AG20443 (cell line): ENCODE measurements around the gene LYRM2.
"Not testable (repeated sequence)": the region's sequence is repeated elsewhere in the genome, so short reads cannot be mapped to it uniquely, and the experiment has no call there.

Source experiments
- DNase-seq: peaks from one replicate; pipeline ENCODE4 v3.0.0; 2012; ENCODE audit warnings: low spot score, mixed read lengths

Gene LYRM2

GRCh38 chr6:89644864-89645263 lies 6.3 kb upstream of the LYRM2 start:
- no peak for DNase-seq

- DNase-seq = no peak
These were observed 4.9 kb upstream of the LYRM2 start for GRCh38 chr6:89643406-89643805.

GRCh38 chr6:89642956-89643355 lies 4.4 kb upstream of the LYRM2 start:
- DNase-seq = no peak

DNA sequence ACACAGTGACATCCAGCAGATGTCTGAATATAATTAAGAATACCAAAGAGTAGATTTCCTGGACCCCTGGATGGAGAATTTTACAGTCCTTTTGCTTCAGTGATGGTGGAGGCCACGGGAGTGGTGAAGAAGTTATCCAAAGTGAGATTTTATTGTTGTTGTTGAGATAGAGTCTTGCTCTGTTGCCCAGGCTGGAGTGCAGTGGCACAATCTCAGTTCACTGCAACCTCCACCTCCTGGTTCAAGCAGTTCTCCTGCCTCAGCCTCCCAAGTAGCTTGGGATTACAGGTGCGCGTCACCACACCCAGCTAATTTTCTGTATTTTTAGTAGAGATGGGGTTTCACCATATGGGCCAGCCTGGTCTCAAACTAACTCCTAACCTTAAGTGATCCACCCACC lies 3.0 kb upstream of the LYRM2 start:
- not testable (repeated sequence) for DNase-seq

GRCh38 chr6:89640804-89641203 lies 2.3 kb upstream of the LYRM2 start:
- DNase-seq = no peak

- DNase-seq = no peak
These were observed 607 bp downstream of the LYRM2 start for GRCh38 chr6:89637960-89638319.

DNA sequence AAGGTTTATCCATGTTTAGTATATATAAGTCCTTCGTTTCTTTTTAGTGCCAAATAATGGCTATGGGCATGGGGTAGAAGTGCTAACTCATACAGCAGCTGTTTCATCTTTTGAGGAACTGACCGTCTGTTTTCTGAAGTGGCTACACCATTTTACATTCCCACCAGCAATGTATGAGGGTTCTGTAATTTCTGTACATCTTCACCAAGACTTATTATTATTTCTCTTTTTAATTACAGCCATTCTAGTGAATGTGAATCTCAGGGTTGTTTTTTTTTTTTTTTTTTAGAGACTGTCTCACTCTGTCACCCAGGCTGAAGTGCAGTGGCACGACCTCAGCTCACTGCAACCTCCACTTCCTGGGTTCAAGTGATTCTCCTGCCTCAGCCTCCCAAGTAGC lies 2.1 kb downstream of the LYRM2 start:
- not testable (repeated sequence) for DNase-seq

- DNase-seq = no peak
These were observed 8.1 kb downstream of the LYRM2 start for GRCh38 chr6:89630488-89630887.

- no peak for DNase-seq
These were observed 14.8 kb downstream of the LYRM2 start for GRCh38 chr6:89623749-89624148.

GRCh38 chr6:89619567-89619966 lies 19.0 kb downstream of the LYRM2 start:
- no peak for DNase-seq

DNA sequence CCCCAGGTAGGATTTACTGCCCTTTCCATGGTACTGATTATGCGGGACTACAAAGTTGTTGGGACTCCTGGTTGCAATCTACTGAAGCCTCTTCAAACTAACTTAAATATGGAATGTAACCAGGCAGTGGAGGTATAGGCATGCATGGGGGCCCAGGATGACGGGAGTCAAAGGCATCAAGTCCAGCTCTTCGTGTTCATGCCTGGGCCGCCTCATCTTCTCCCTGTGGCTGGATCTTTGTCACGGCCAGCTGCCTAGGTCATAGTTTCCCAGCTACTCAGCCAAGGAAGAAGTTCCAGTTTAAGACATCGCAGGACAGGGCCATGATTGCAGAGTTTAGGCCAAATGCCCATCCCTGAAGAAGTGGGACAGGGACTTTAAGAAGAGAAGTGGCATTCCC lies 20.5 kb downstream of the LYRM2 start:
- no peak for DNase-seq

GRCh38 chr6:89616531-89616930 lies 22.0 kb downstream of the LYRM2 start:
- no peak for DNase-seq

GRCh38 chr6:89615882-89616281 lies 22.7 kb downstream of the LYRM2 start:
- no peak for DNase-seq

- no peak for DNase-seq
These were observed 24.8 kb downstream of the LYRM2 start for GRCh38 chr6:89613790-89614189.

GRCh38 chr6:89612121-89612520 lies 26.4 kb downstream of the LYRM2 start:
- no peak for DNase-seq

DNA sequence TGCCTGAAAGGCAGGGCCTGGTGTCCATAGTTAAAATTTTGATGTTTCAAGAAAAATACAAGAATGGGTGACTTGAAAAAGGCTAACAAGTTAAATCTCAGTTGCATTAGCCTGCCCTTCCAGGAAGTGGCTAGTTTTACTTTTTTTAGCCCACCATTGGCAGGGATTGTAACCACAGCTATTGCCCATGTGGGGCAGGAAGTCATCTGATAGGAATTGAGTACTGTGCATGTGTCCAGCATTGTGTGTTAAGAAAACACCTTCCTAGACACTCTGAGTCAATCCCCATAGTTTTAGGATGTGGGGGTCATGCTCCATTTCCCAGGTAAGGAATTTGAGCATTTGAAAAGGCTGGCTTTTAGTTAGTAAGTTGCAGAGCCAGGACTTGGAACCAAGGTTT lies 26.9 kb downstream of the LYRM2 start:
- DNase-seq = peak; percentile 49

DNA sequence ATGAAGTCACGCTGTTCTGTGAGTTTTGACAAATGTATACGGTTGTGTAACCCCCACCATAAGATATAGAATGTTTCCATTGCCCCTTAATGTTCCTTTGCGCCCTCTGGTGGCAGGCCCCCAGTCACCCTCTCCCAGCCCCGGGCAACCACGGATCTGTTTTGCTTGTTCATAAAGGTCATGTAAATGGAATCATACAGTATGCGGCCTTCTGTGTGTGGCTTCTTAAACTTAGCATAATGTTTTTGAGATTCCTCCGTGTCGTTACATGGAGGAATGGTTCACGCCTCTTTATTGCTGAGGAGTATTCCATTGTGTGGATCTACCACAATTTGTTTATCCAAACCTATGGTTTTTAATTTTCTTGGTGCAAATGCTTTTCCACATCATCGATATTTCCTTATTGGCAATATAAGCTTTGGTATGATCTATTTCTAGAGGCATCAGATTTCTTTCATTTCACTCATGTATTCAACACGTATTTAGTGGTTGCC lies 28.4 kb downstream of the LYRM2 start:
- peak; percentile 67 for DNase-seq

DNA sequence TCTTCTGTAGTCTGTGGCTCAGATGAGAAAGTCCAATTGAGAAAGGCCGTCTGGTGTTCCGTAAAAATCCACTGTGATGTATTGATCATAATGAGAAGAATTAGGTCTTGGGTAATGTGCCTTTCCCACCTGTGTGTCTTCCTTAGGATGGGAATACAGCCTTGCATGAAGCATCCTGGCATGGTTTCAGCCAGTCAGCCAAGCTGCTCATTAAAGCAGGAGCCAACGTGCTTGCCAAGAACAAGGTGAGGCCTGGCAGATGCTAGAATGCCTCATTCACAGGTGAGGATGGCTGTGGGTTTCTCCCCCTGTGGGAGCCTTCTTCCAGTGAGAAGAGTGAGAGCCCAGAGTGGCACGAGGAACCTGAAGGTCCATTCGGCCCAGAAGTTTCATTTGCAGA lies 32.7 kb downstream of the LYRM2 start:
- no peak for DNase-seq

DNA sequence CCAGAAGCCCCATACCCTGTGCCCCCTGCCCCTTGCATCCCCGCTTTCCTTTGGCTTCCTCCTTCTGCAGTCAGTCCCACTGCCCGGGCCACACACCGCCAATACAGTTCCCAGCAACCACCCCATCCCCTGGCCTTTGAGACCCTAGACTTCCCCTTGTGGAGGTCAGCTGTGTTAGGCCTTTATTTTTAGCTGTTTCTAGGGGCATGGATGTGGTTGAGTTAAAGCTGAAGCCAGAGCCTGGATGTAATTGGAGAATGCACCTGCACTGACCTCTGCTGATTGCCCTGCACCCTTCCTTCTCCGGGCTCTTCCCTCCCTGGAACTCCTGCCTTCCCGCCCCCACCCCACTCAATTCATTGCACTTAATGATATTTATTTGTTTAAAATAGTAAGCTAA lies 33.9 kb downstream of the LYRM2 start:
- no peak for DNase-seq

GRCh38 chr6:89602166-89602565 lies 36.4 kb downstream of the LYRM2 start:
- DNase-seq = no peak

- no peak for DNase-seq
These were observed 38.8 kb downstream of the LYRM2 start for GRCh38 chr6:89599727-89600126.

DNA sequence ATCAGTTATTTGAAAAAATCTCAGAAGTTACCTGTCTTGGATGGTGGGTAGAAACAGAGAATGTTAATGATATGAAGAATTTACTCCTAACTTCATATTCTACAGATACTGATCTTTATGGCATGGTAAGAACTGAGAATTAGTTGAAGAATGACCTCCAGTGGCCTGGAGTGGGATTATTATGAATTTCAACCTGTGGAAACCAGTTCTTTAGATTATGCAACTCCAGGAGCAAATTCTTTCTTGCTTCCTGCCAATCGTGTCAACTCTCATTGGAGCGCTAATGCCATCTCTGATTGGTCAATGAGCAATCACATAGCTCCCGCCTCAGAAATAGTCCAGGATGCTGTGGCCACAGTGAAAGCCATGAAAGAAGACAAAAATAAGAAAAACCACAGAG lies 40.6 kb downstream of the LYRM2 start:
- DNase-seq = peak; percentile 52

- no peak for DNase-seq
These were observed 41.2 kb downstream of the LYRM2 start for GRCh38 chr6:89597372-89597771.

GRCh38 chr6:89596484-89596883 lies 42.1 kb downstream of the LYRM2 start:
- no peak for DNase-seq

DNA sequence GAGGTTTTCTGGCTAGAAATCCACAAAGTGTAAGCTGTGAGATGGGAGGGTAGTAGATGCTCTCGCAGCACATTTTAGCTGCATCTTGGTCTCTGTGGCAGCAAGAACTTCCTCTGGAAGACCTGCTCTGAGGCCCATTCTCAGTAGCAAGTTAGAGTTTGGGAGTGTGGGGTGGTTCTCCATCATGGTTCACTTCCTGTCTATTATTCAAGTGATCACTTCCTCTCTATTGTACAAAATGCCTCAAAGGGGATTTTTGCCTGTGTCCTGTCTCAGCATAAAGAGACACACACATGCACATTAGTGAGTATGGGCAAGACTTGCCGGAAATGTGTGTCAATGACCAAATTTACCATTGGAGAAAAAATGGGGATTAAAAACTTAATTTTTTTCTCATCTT lies 42.5 kb downstream of the LYRM2 start:
- DNase-seq = no peak
